Lower leg skin (tissue), 4 donors: ENCODE results near the gene GGT6. TPM values are rescaled to one million over a fixed set of nuclear protein-coding genes. Genes with fewer than 3 reads are reported as not detected.

Experiments
- DNase-seq, 2 donors: peaks; one replicate each; pipeline ENCODE4 v3.0.0-alpha.2; 2019; ENCODE audit warnings: low spot score in 2 of 2
- H3K4me3 ChIP-seq: fragments of 200-600 bp; sonication (generic); 2 replicates; pipeline ENCODE4 v1.5.1; 2017; ENCODE audit warnings: mild to moderate bottlenecking, low read depth; ENCODE audit not compliant: poor library complexity, severe bottlenecking
- POLR2A ChIP-seq, 2 donors: fragments of 450-650 bp; IDR thresholded peaks; one replicate each; pipeline ENCODE4 v1.6.1; 2016 to 2017; ENCODE audit warnings: antibody characterized with exemption in 2 of 2, mild to moderate bottlenecking in 1 of 2, moderate library complexity in 1 of 2
- whole genome bisulfite sequencing, 2 donors: methylation state at CpG; one replicate each; pipeline ENCODE4 v1.1.5; 2018; 5-methylcytosine and 5-hydroxymethylcytosine counted together
- intact Hi-C: fragments of 100-400 bp; cut with DNase I; formaldehyde crosslinking; loops from one replicate; pipeline ENCODE4 v1.15.0; 2023; ENCODE audit warnings: low total_unique reads
- total RNA-seq, 4 donors: library from RNA; depleted of rRNA; stranded (reverse); fragments of >200 nt; gene quantifications; one replicate each; pipeline ENCODE4 v1.1.0, GENCODE V29; 2016
- TF ChIP-seq, protein P1 (sequence below), 3 donors: fragments of 450-650 bp; IDR thresholded peaks; one replicate each; pipeline ENCODE4 v1.5.1; 2016; ENCODE audit warnings: antibody characterized with exemption in 3 of 3, mild to moderate bottlenecking in 3 of 3, moderate library complexity in 2 of 3

Gene GGT6, protein sequence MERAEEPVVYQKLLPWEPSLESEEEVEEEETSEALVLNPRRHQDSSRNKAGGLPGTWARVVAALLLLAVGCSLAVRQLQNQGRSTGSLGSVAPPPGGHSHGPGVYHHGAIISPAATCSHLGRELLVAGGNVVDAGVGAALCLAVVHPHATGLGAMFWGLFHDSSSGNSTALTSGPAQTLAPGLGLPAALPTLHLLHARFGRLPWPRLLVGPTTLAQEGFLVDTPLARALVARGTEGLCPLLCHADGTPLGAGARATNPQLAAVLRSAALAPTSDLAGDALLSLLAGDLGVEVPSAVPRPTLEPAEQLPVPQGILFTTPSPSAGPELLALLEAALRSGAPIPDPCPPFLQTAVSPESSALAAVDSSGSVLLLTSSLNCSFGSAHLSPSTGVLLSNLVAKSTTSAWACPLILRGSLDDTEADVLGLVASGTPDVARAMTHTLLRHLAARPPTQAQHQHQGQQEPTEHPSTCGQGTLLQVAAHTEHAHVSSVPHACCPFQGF
- total RNA-seq: 100 to 1,000 TPM; 133 to 232 (median 184) TPM

DNA sequence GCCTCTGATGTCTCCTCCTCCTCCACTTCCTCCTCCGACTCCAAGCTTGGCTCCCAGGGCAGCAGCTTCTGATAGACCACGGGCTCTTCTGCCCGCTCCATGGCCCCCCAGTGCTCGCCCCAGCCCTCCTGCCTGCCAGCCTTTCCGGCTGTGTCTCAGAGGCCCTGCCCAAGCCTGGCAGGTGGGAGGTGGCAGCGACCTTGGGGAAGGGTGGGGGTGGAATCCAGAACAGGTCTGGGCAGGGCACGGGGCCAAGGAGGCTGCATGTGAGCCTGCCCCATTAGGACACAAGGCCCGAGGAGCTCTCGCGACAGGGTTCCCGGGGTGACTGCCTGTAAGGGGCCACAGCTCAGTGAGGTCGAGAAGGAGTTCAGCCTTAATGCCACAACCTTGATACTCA is at the start of gene GGT6:
Gene GGT6, minus strand, starts transcription at position 157 of the 400 bp plus-strand sequence. Its CDS starts 56 bp downstream, at position 101.
- 57 to 62% methylated on average over 12 of the region's 12 CpGs for WGBS, 2 donors
- intact Hi-C loops: no loop called here
- no peak for DNase-seq
- H3K4me3 ChIP-seq: no peak within 1 kb of the TSS
- TF ChIP-seq, protein P1, sequence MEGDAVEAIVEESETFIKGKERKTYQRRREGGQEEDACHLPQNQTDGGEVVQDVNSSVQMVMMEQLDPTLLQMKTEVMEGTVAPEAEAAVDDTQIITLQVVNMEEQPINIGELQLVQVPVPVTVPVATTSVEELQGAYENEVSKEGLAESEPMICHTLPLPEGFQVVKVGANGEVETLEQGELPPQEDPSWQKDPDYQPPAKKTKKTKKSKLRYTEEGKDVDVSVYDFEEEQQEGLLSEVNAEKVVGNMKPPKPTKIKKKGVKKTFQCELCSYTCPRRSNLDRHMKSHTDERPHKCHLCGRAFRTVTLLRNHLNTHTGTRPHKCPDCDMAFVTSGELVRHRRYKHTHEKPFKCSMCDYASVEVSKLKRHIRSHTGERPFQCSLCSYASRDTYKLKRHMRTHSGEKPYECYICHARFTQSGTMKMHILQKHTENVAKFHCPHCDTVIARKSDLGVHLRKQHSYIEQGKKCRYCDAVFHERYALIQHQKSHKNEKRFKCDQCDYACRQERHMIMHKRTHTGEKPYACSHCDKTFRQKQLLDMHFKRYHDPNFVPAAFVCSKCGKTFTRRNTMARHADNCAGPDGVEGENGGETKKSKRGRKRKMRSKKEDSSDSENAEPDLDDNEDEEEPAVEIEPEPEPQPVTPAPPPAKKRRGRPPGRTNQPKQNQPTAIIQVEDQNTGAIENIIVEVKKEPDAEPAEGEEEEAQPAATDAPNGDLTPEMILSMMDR (IDR thresholded peaks at IDR 0.05): no peak
- no peak for TF ChIP-seq POLR2A (IDR thresholded peaks at IDR 0.05)

DNA sequence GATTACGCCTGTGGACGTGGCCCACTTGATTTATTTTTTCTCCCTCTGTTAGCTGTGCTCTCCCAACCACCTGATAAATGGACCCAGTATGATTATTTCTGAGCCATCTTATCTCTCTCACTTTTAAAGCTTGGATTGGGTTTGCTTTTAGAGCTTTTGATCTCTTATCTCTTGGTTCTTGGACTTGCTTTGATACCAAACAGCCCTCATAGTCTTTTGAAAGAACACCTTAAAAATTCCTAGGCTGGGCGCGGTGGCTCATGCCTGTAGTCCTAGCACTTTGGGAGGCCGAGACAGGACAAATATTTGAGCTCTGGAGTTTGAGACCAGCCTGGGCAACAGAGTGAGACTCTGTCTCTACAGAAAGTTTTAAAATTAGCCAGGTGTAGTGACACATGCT is 49.8 kb upstream of the GGT6 start:
- WGBS, 2 donors: 87 to 94% methylated on average over 5 of the region's 5 CpGs
- H3K4me3 ChIP-seq: no peak overlapping the region
- no peak for DNase-seq
- no peak for TF ChIP-seq POLR2A (IDR thresholded peaks at IDR 0.05)
- TF ChIP-seq, protein P1 (IDR thresholded peaks at IDR 0.05): no peak
- intact Hi-C loops: no loop called here

DNA sequence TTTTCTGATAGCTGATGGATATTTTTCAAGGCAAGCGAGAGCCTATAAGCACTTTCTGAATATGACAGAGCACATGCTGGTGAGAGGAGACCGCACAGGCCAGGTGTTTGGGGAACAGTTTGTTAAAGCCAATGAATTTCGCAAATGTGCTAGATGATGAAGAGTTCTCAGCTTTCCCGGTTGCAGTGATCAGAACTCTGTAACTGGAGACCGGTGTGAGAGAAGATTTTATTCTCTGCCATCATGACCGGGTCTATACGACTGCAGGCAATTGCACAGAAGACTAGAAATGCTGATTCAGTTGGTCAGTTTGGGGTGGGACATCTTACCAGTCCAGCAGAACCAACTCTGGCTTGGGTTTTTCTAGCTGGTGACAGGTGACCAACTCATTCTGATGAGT is 49.4 kb upstream of the GGT6 start:
- 91 to 92% methylated on average over 7 of the region's 7 CpGs for WGBS, 2 donors
- intact Hi-C loops: no loop called here
- no peak for DNase-seq
- H3K4me3 ChIP-seq: no peak overlapping the region
- TF ChIP-seq, protein P1 (IDR thresholded peaks at IDR 0.05): no peak
- no peak for TF ChIP-seq POLR2A (IDR thresholded peaks at IDR 0.05)

DNA sequence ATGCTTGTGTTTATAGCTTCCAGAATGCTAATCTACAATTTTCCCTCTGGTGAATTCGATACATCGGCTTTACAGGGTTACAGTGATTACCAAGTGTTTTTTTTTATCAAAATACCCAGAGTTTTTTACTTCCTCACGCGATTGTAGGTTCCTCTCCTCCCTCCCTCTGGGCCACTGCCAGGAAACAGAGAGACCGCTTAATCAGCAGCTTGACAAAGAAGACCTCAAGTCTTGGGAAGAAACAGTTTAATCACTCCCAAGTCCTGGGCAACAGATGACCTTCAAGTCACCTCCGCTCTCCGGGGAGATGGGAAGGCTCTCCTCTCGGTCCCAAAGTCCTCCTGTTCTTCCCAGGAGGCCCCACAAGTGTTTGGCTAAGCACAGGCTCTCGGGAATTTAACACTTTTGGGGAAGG is 47.4 kb upstream of the GGT6 start:
- TF ChIP-seq, protein P1 (IDR thresholded peaks at IDR 0.05): no peak
- no peak for TF ChIP-seq POLR2A (IDR thresholded peaks at IDR 0.05)
- peak; percentile 71 to 91 for DNase-seq
- H3K4me3 ChIP-seq: no peak overlapping the region
- intact Hi-C loops: no loop called here
- WGBS, 2 donors: 26 to 27% methylated on average over 9 of the region's 9 CpGs

DNA sequence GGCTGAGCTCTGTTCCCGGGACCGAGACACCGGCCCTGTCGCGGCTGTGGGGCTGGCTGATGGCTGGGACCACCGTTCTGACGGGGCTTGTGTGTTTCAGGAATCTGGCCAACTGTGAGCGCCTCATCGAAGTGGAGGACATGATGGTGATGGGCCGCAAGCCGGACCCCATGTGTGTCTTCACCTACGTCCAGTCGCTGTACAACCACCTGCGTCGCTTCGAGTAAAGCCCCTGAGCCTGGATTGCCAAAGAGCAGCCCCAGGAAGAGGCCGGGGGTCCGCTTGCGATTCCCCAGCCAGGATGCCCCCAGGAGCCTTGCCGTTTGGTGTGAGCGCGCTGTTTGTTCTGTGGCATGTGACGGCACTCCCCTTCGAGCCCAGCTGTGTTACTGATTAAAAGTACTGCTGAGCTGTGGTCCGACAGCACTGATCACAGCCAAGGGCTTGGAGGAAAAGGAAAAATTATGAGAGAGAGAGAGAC is 46.9 kb upstream of the GGT6 start:
- H3K4me3 ChIP-seq: no peak overlapping the region
- 77 to 80% methylated on average over 22 to 25 of the region's 25 CpGs for WGBS, 2 donors
- intact Hi-C loops: no loop called here
- TF ChIP-seq, protein P1 (IDR thresholded peaks at IDR 0.05): no peak
- TF ChIP-seq POLR2A (IDR thresholded peaks at IDR 0.05): no peak
- DNase-seq: no peak
